GM12874 (cell line): ENCODE data around the gene USB1.

Experiments
- TF ChIP-seq, protein P1 (sequence below): IDR thresholded peaks from 2 replicates; pipeline ENCODE4 v1.5.1; 2011; ENCODE audit warnings: low read depth, mild to moderate bottlenecking, control low read depth, low read length, moderate library complexity; ENCODE audit not compliant: insufficient read depth

Gene USB1

DNA sequence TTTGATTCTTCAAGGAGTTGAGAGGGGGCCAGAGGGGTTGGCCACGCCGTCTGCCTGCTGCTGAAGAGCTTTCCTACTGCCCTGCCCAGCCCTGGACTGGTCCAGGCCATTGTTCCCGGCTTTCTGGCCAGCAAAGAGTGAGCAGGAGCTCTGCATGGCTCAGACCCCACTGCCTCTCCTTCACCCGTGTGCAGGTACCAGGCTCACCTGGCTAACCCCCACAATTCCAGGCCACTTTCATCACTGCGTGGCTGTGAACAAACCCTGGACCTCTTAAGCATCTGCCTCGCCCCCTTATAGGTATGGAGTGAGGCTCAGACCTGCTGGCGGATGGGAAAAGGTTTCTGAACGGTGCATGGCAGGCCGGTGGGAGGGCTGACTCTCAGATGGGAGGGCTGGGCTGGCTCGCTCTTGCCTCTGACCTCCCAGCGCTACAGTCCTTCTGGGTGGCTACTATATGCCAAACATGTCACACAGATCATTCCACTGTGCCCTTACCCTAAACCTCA lies 9.6 kb upstream of the USB1 start:
- TF ChIP-seq, protein P1, sequence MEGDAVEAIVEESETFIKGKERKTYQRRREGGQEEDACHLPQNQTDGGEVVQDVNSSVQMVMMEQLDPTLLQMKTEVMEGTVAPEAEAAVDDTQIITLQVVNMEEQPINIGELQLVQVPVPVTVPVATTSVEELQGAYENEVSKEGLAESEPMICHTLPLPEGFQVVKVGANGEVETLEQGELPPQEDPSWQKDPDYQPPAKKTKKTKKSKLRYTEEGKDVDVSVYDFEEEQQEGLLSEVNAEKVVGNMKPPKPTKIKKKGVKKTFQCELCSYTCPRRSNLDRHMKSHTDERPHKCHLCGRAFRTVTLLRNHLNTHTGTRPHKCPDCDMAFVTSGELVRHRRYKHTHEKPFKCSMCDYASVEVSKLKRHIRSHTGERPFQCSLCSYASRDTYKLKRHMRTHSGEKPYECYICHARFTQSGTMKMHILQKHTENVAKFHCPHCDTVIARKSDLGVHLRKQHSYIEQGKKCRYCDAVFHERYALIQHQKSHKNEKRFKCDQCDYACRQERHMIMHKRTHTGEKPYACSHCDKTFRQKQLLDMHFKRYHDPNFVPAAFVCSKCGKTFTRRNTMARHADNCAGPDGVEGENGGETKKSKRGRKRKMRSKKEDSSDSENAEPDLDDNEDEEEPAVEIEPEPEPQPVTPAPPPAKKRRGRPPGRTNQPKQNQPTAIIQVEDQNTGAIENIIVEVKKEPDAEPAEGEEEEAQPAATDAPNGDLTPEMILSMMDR, result no peak

DNA sequence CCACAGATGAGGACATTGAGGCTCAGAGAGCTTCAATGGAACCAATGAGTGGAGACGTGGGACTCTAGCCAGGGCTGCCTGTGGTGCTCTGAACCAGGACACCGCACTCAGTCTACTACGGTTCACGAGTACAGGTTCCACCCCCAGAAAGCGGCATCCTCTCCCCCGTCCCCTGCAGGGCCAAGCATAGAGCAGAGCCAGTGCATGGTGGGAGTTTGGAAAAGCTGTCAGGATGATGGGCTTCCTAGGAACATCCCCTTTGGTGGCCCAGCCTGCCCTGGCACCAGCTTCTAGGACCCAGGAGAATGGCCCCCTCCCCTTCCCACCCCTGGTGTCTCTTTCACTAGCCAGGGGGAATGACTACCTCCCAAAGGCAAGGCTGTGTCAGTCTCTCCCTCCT lies 9.1 kb upstream of the USB1 start:
- TF ChIP-seq, protein P1, result no peak

DNA sequence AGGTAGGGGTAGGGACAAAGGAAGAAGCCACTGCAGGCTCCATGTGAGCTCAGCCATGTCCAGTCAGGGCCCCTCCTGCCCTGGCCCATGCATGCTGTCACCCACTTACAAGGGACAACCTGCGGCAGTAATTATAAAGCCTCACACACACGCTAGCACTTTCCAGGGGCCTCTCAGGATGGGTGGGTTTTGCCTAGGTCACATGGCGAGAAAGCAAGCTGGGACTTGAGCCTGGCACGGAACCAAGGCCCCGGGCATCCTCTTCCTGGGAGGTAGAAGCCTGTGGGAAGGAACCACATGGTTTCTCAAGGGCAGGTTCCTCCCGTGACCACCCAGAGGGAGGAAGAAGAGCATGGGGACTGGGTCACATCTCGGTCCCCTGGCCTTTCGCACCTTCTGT lies 7.8 kb upstream of the USB1 start:
- TF ChIP-seq, protein P1, result no peak

GRCh38 chr16:57993897-57994296 lies 7.3 kb upstream of the USB1 start:
- TF ChIP-seq, protein P1, result no peak

- TF ChIP-seq, protein P1, result no peak
Observed at GRCh38 chr16:57994361-57994760, 6.8 kb upstream of the USB1 start.

DNA sequence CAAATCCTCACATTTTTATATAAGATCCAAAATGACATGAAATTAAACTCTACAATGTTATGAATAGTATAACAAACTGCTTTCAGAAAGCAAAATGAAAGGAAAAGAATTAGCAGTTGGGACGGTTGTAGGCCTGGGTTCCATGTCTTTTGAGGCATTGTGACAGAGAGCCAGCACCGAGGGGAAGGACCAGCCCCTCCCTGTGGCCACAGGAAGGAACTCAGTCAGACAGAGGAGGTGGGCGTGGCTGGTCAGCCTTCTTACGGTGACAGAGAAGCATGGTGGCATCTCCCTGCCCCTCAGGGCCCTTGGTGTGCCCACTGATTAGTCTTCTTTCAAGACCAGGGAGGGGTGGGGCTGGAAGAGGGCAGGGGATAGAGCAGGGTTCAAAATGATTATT lies 6.4 kb upstream of the USB1 start:
- TF ChIP-seq, protein P1, result peak; percentile 46

GRCh38 chr16:57995721-57996405 lies 5.3 kb upstream of the USB1 start:
- TF ChIP-seq, protein P1, result no peak
